Ishikawa (cell line): ENCODE results near the gene SEMA3A.

ENCODE experiments used
- CEBPB ChIP-seq: IDR thresholded peaks from 2 replicates; pipeline ENCODE4 v1.6.1; 2012
- CREB1 ChIP-seq: IDR thresholded peaks from 2 replicates; pipeline ENCODE4 v1.6.1; 2012; ENCODE audit warnings: low read depth
- EGR1 ChIP-seq: IDR thresholded peaks from 2 replicates; pipeline ENCODE4 v1.6.1; 2012
- EP300 ChIP-seq: IDR thresholded peaks from 2 replicates; pipeline ENCODE4 v1.6.1; 2012; ENCODE audit warnings: borderline replicate concordance
- RAD21 ChIP-seq: IDR thresholded peaks from 2 replicates; pipeline ENCODE4 v1.6.1; 2012; ENCODE audit warnings: low read depth
- TCF12 ChIP-seq: IDR thresholded peaks from 2 replicates; pipeline ENCODE4 v1.6.1; 2012; ENCODE audit warnings: low read depth
- YY1 ChIP-seq: IDR thresholded peaks from 2 replicates; pipeline ENCODE4 v1.6.1; 2012; ENCODE audit warnings: low read depth
- TF ChIP-seq, protein P1 (sequence below): IDR thresholded peaks from 2 replicates; pipeline ENCODE4 v1.6.1; 2012; ENCODE audit warnings: low read depth, mild to moderate bottlenecking

DNA sequence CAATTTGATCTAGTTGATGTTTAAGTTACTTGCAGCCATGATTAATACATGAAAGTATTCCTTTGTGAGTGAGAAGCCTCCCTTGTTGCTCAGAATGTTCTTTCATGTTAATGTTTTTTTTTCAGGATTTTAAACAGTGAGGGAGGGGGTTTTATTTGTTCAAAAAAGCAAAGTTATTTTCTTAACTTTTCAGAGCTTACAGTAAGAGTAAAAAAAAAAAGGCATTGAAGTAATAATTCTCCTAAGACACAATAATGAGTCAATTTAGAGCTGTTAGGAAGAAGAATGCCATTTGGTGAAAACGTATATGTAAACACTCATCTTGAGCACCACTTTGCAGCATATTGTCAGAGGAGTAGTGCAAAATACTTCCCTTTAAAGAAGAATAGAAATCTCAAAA lies 105.8 kb downstream of the SEMA3A start:
- TF ChIP-seq TCF12, result no peak
- no peak for TF ChIP-seq RAD21
- TF ChIP-seq, protein P1, sequence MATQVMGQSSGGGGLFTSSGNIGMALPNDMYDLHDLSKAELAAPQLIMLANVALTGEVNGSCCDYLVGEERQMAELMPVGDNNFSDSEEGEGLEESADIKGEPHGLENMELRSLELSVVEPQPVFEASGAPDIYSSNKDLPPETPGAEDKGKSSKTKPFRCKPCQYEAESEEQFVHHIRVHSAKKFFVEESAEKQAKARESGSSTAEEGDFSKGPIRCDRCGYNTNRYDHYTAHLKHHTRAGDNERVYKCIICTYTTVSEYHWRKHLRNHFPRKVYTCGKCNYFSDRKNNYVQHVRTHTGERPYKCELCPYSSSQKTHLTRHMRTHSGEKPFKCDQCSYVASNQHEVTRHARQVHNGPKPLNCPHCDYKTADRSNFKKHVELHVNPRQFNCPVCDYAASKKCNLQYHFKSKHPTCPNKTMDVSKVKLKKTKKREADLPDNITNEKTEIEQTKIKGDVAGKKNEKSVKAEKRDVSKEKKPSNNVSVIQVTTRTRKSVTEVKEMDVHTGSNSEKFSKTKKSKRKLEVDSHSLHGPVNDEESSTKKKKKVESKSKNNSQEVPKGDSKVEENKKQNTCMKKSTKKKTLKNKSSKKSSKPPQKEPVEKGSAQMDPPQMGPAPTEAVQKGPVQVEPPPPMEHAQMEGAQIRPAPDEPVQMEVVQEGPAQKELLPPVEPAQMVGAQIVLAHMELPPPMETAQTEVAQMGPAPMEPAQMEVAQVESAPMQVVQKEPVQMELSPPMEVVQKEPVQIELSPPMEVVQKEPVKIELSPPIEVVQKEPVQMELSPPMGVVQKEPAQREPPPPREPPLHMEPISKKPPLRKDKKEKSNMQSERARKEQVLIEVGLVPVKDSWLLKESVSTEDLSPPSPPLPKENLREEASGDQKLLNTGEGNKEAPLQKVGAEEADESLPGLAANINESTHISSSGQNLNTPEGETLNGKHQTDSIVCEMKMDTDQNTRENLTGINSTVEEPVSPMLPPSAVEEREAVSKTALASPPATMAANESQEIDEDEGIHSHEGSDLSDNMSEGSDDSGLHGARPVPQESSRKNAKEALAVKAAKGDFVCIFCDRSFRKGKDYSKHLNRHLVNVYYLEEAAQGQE, result no peak
- TF ChIP-seq YY1, result no peak
- no peak for TF ChIP-seq EGR1
- no peak for TF ChIP-seq CREB1
- TF ChIP-seq EP300, result no peak
- no peak for TF ChIP-seq CEBPB
